Activated B cell treated with CpG ODN at 0.5 μM for 24 hours (primary cell): Measurements from ENCODE around the gene GPR33. TPM values are rescaled to one million over a fixed set of nuclear protein-coding genes. Genes with fewer than 3 reads are reported as not detected.

Experiments
- ATAC-seq: fragments of 200-7000 bp; cut with Tn5 transposase; one replicate; pipeline ENCODE4 v1.10.0; 2021; ENCODE audit warnings: low read depth, mild to moderate bottlenecking, moderate library complexity
- CTCF ChIA-PET: fragments of 350-600 bp; sonication (Branson Sonifier 250); formaldehyde crosslinking; loops from one replicate; lab custom pipeline; 2021; ENCODE audit warnings: antibody characterized with exemption; lab: Charles Lee
- POLR2A ChIA-PET: fragments of 350-600 bp; sonication (Branson Sonifier 250); formaldehyde crosslinking; loops from one replicate; lab custom pipeline; 2021; ENCODE audit warnings: antibody characterized with exemption; lab: Charles Lee
- DNase-seq: peaks from one replicate; pipeline ENCODE4 v3.0.0; 2022
- H3K27ac Mint-ChIP-seq: one replicate; pipeline ENCODE4 v1.8.0; 2020; ENCODE audit warnings: mixed read lengths
- H3K27me3 Mint-ChIP-seq: one replicate; pipeline ENCODE4 v1.8.0; 2021; ENCODE audit warnings: mixed read lengths
- H3K36me3 Mint-ChIP-seq: one replicate; pipeline ENCODE4 v1.8.0; 2021; ENCODE audit warnings: low read depth, mixed read lengths
- H3K4me1 Mint-ChIP-seq: one replicate; pipeline ENCODE4 v1.8.0; 2021; ENCODE audit warnings: mixed read lengths
- H3K4me3 Mint-ChIP-seq: one replicate; pipeline ENCODE4 v1.8.0; 2020; ENCODE audit warnings: mild to moderate bottlenecking, mixed read lengths
- H3K9me3 Mint-ChIP-seq: one replicate; pipeline ENCODE4 v1.8.0; 2020; ENCODE audit warnings: mixed read lengths
- CTCF ChIP-seq: fragments of 200-600 bp; IDR thresholded peaks from one replicate; pipeline ENCODE4 v1.8.0; 2022; ENCODE audit warnings: antibody characterized with exemption, mild to moderate bottlenecking
- intact Hi-C: fragments of 100-400 bp; cut with micrococcal nuclease; formaldehyde crosslinking; loops from one replicate; pipeline ENCODE4 v1.15.1; 2024
- total RNA-seq: library from RNA; stranded (reverse); gene quantifications from 2 replicates; pipeline ENCODE4 v1.2.3, GENCODE V29; 2022

GPR33 gene, protein sequence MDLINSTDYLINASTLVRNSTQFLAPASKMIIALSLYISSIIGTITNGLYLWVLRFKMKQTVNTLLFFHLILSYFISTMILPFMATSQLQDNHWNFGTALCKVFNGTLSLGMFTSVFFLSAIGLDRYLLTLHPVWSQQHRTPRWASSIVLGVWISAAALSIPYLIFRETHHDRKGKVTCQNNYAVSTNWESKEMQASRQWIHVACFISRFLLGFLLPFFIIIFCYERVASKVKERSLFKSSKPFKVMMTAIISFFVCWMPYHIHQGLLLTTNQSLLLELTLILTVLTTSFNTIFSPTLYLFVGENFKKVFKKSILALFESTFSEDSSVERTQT
- total RNA-seq = not detected in 2 replicates

DNA sequence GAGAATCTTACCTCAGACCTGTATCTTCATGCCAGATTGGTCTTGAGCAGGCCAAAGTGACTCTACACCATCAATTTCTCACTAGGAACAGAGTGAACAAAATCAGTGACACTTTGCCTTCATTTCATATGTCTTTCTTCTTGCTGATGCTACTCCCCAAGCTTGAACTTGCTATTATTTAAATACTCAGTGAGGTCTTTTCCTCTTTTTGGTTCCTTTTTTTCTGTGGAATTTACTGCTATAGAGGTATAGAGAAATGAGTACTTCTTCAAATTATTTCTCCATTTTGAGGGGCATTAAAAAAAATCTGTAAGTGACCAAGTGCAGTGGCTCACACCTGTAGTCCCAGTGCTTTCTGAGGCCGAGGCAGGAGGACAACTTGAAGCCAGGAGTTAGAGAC, at the start of gene GPR33:
Gene GPR33, minus strand, starts transcription at position 154 of the 400 bp plus-strand sequence. CDS start 4,074 bp downstream, outside the sequence.
- no peak for DNase-seq
- Mint-ChIP-seq H3K27ac (peak within 1 kb of the TSS; percentile 55), H3K4me1 (peaks cover 56% of the 10 kb centered on the region), H3K4me3 (no peak within 1 kb of the TSS), H3K36me3 (no peaks in the 10 kb centered on the region), H3K27me3 (no peaks in the 10 kb centered on the region), H3K9me3 (no peaks in the 10 kb centered on the region)
- ATAC-seq = peak; percentile 23
- ChIA-PET CTCF (interaction anchor here (1.3 kb wide), 1 partner anchor 22 kb away, joined by 3 read pairs; no protein-coding TSS in a partner anchor), POLR2A (interaction anchor here (1.5 kb wide), 1 partner anchor 30 kb away, joined by 3 read pairs; no protein-coding TSS in a partner anchor)
- intact Hi-C loops = loop anchor here (2.0 kb wide), 2 partner anchors 67 to 73 kb away; partner anchors contain the start of genes HEATR5A and NUBPL
- no peak for TF ChIP-seq CTCF

- no peak for TF ChIP-seq CTCF
- no peaks in the 10 kb centered on the region for H3K4me1 Mint-ChIP-seq
- H3K27me3 Mint-ChIP-seq = peaks cover 1% of the 10 kb centered on the region
- no peaks in the 10 kb centered on the region for H3K36me3 Mint-ChIP-seq
- ATAC-seq (no peak), DNase-seq (no peak)
- intact Hi-C loops = no loop called here
- H3K9me3 Mint-ChIP-seq = no peaks in the 10 kb centered on the region
- ChIA-PET CTCF (no interaction called here), POLR2A (no interaction called here)
- H3K4me3 Mint-ChIP-seq = no peak overlapping the region
- no peak overlapping the region for H3K27ac Mint-ChIP-seq
Measured at GRCh38 chr14:31536201-31536960, 48.5 kb upstream of the GPR33 start.

DNA sequence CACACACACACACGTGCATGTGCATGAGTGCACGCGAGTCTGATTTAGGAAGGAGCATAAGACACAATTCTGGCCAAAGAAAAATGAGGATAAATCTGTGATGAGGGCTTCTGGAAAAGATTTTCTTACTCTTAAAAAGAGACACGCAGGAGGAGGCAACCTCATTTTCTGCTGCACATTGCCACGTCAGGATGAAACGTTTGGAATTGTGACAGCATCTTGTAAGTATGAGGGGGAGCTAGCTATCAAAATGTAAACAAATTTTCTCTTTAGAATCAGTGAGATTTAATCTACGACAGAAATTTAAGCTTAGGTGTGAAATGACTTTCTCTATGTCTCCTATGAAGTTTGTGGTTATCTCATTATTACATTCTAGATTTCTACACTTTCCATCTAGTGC, 42.3 kb upstream of the GPR33 start:
- H3K27me3 Mint-ChIP-seq = no peaks in the 10 kb centered on the region
- ATAC-seq (no peak), DNase-seq (no peak)
- no peaks in the 10 kb centered on the region for H3K36me3 Mint-ChIP-seq
- intact Hi-C loops = no loop called here
- H3K27ac Mint-ChIP-seq = no peak overlapping the region
- H3K4me3 Mint-ChIP-seq = no peak overlapping the region
- TF ChIP-seq CTCF = no peak
- ChIA-PET POLR2A (no interaction called here), CTCF (interaction anchor here (0.7 kb wide), 1 partner anchor 20 kb away, joined by 3 read pairs; no protein-coding TSS in a partner anchor)
- H3K4me1 Mint-ChIP-seq = no peaks in the 10 kb centered on the region
- no peaks in the 10 kb centered on the region for H3K9me3 Mint-ChIP-seq

DNA sequence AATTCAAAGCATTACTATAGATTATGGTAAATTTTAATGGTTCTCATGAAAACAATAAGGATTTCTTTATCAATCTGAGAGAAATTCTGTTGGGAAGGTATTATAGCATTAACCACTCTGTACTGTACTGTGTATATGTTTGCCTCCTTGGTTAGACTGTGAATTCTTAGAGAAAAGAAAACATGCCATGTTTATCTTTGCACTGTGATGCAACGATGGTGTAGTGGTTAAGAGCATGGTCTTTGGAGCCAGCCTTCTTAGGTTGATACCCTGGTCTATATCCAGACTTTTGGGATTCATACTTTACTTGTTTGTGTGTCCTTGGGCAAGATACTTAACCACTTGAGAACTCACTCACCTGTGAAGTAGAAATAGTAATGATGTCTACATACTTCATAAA, 41.2 kb upstream of the GPR33 start:
- ChIA-PET POLR2A (no interaction called here), CTCF (interaction anchor here (0.8 kb wide), 1 partner anchor 19 kb away, joined by 3 read pairs; no protein-coding TSS in a partner anchor)
- ATAC-seq (no peak), DNase-seq (no peak)
- no peak for TF ChIP-seq CTCF
- intact Hi-C loops = no loop called here
- H3K27ac Mint-ChIP-seq = no peak overlapping the region
- no peaks in the 10 kb centered on the region for H3K4me1 Mint-ChIP-seq
- H3K27me3 Mint-ChIP-seq = peaks cover 3% of the 10 kb centered on the region
- no peaks in the 10 kb centered on the region for H3K36me3 Mint-ChIP-seq
- H3K9me3 Mint-ChIP-seq = no peaks in the 10 kb centered on the region
- H3K4me3 Mint-ChIP-seq = no peak overlapping the region

- DNase-seq (no peak), ATAC-seq (no peak)
- intact Hi-C loops = no loop called here
- Mint-ChIP-seq H3K27ac (no peak overlapping the region), H3K27me3 (peaks cover 3% of the 10 kb centered on the region), H3K36me3 (no peaks in the 10 kb centered on the region), H3K4me1 (no peaks in the 10 kb centered on the region), H3K4me3 (no peak overlapping the region), H3K9me3 (no peaks in the 10 kb centered on the region)
- ChIA-PET POLR2A (no interaction called here), CTCF (no interaction called here)
- TF ChIP-seq CTCF = no peak
Measured at GRCh38 chr14:31527546-31527945, 39.7 kb upstream of the GPR33 start.
